ENCODE data around the gene USP4.
"Not testable (repeated sequence)": the region's sequence is repeated elsewhere in the genome, so short reads cannot be mapped to it uniquely, and the experiment has no call there.

USP4 gene

DNA sequence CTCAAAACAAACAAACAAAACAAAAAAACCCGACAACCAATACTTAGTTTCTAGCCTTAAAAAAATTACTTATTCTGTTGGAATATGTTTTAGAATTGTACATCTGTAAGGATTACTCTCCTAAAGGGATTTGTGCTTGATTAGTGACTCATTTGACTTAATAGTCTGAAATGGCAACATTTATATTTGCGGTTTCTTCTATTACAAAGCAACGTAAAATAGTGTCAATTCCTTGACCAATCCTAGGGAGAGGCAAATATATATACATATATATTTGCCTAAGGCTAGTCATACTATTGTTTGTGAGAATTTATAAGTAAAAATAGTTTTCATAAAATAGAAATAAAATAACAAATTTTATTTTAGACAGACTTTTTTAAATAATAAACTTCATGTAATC is 102.5 kb downstream of the USP4 start (continued):
- TF ChIP-seq ZNF18 (tag by site-specific recombination; IDR thresholded peaks at IDR 0.05) (no peak), EGR2 (tag by site-specific recombination; IDR thresholded peaks at IDR 0.05; ENCODE audit: low read depth) (no peak)

- Histone ChIP-seq H3K36me3 (ENCODE audit: control insufficient read depth in 2 of 2, insufficient read depth in 1 of 2, low read length in 2 of 2) (no peaks in the 10 kb centered on the region), H3K4me3 (ENCODE audit: low read depth, low read length) (no peak overlapping the region), H3K9me3 (ENCODE audit: control insufficient read depth, insufficient read depth, low read depth, low read length) (no peaks in the 10 kb centered on the region), H3K27ac (ENCODE audit: extremely low read depth, low read depth, low read length) (no peak overlapping the region), H3K4me1 (ENCODE audit: control insufficient read depth, insufficient read depth, low read length) (no peaks in the 10 kb centered on the region)
- CTCF ChIA-PET = no interaction called here
- TF ChIP-seq, protein P1, sequence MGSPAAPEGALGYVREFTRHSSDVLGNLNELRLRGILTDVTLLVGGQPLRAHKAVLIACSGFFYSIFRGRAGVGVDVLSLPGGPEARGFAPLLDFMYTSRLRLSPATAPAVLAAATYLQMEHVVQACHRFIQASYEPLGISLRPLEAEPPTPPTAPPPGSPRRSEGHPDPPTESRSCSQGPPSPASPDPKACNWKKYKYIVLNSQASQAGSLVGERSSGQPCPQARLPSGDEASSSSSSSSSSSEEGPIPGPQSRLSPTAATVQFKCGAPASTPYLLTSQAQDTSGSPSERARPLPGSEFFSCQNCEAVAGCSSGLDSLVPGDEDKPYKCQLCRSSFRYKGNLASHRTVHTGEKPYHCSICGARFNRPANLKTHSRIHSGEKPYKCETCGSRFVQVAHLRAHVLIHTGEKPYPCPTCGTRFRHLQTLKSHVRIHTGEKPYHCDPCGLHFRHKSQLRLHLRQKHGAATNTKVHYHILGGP (tag by site-specific recombination; IDR thresholded peaks at IDR 0.05) = no peak
- TF ChIP-seq, protein P2, sequence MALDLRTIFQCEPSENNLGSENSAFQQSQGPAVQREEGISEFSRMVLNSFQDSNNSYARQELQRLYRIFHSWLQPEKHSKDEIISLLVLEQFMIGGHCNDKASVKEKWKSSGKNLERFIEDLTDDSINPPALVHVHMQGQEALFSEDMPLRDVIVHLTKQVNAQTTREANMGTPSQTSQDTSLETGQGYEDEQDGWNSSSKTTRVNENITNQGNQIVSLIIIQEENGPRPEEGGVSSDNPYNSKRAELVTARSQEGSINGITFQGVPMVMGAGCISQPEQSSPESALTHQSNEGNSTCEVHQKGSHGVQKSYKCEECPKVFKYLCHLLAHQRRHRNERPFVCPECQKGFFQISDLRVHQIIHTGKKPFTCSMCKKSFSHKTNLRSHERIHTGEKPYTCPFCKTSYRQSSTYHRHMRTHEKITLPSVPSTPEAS (tag by site-specific recombination; IDR thresholded peaks at IDR 0.05) = no peak
- TF ChIP-seq ZNF311 (tag by site-specific recombination; IDR thresholded peaks at IDR 0.05; ENCODE audit: borderline replicate concordance) = no peak
- POLR2A ChIA-PET = no interaction called here
These were observed 103.6 kb downstream of the USP4 start for GRCh38 chr3:49236226-49236625.

DNA sequence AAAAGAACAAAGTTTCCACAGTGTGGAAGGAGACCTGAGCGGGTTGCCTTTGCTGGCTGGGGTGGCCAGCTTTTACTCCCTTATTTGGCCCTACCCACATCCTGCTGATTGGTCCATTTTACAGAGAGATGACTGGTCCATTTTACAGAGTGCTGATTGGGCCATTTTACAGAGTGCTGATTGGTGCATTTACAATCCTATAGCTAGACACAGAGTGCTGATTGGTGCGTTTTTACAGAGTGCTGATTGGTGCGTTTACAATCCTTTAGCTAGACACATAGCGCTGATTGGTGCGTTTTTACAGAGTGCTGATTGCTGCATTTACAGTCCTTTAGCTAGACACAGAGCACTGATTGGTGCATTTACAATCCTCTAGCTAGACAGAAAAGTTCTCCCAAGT is 111.0 kb downstream of the USP4 start:
- H3K4me1 ChIP-seq (ENCODE audit: control insufficient read depth, insufficient read depth, low read length); CTCF ChIA-PET; POLR2A ChIA-PET; H3K4me3 ChIP-seq (ENCODE audit: low read depth, low read length); H3K9me3 ChIP-seq (ENCODE audit: control insufficient read depth, insufficient read depth, low read depth, low read length); H3K36me3 ChIP-seq (ENCODE audit: control insufficient read depth in 2 of 2, insufficient read depth in 1 of 2, low read length in 2 of 2); H3K27ac ChIP-seq (ENCODE audit: extremely low read depth, low read depth, low read length): not testable (repeated sequence)
